ENCODE measurements around the gene VPS26C. TPM values are rescaled to one million over a fixed set of nuclear protein-coding genes. Genes with fewer than 3 reads are reported as not detected.

Gene VPS26C
- total and polyA plus RNA-seq, 10 of the 15 experiments (the other 5 are each of a cell fraction or from before 2014, with no cell fraction given) = 32.5 to 65.1 (median 48.0) TPM

DNA sequence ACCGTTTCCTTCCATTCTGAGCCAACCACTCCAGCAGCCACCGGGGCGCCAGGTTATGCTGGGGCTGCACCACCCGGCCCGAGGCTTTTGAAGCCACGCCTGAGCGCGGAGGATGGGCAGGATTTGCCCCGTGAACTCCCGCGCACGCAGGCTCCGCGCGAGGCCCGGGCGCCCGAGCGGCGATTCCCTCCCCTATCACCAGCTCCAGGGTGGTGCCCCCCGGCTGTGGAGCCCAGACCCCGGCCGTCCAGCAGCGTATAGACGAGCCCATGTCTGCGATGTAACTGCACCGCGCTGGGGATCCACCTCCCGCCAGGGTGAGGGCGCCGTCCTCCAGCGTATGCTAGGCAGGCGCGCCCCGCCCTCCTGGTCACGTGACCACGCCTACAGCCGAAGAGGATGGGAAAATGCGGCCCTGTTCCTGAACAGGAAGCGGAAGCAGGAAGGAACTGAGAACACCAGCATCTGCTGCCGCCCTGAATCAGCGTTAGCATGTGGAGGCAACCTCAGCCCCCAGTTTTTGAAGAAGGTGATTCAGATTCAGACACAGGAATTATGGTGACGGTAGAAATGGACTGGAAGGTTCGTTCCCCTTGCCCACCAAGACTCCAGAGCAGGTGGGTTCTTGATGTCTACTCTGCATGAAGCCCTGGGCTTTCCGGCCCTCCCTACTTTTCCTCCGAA lies 46.0 kb downstream of the VPS26C start (continued):
- TF ChIP-seq MTA2 (IDR thresholded peaks at IDR 0.05; ENCODE audit: low read depth) (no peak), RB1 (IDR thresholded peaks at IDR 0.05; ENCODE audit: borderline replicate concordance) (peak; percentile 74; the same call in 1 of the 2 replicates), MXI1 (IDR thresholded peaks at IDR 0.05; ENCODE audit: low read depth, low read length) (no peak), NFYB (IDR thresholded peaks at IDR 0.05; ENCODE audit: insufficient read depth, low read depth, low read length) (no peak), MYC (IDR thresholded peaks at IDR 0.05; ENCODE audit: insufficient read depth, insufficient read length, insufficient replicate concordance, low read length, severe bottlenecking) (peak; percentile 69), ZNF274 (IDR thresholded peaks at IDR 0.05; ENCODE audit: insufficient read depth, insufficient read length) (no peak), MEF2A (IDR thresholded peaks at IDR 0.05; ENCODE audit: insufficient read depth, low read depth, low read length) (no peak), POU2F2 (IDR thresholded peaks at IDR 0.05; ENCODE audit: borderline replicate concordance, low read depth, low read length) (peak; percentile 65; the same call in 2 of the 3 replicates), TAF1 (IDR thresholded peaks at IDR 0.05; ENCODE audit: borderline replicate concordance, low read depth, low read length) (peak; percentile 63; the same call in 1 of the 2 replicates), MYB (IDR thresholded peaks at IDR 0.05; ENCODE audit: borderline replicate concordance, low read depth, low read length) (no peak), NR2F1 (conservative IDR thresholded peaks at IDR 0.05) (peak; percentile 54), KLF5 (IDR thresholded peaks at IDR 0.05; ENCODE audit: partially characterized antibody) (no peak), ATF7 (IDR thresholded peaks at IDR 0.05; ENCODE audit: low read depth) (peak; percentile 70), BHLHE40 (IDR thresholded peaks at IDR 0.05; ENCODE audit: borderline replicate concordance in 1 of 2, low read depth in 2 of 2, low read length in 1 of 2) (peak; percentile 92 to 99), TCF12 (IDR thresholded peaks at IDR 0.05; ENCODE audit: low read depth, low read length) (peak; percentile 43; the same call in 1 of the 2 replicates), SMAD5 (IDR thresholded peaks at IDR 0.05; ENCODE audit: low read depth) (peak; percentile 42; the same call in 1 of the 2 replicates), EED (IDR thresholded peaks at IDR 0.05; ENCODE audit: low read depth) (peak; percentile 90)
- TF ChIP-seq, protein P1, sequence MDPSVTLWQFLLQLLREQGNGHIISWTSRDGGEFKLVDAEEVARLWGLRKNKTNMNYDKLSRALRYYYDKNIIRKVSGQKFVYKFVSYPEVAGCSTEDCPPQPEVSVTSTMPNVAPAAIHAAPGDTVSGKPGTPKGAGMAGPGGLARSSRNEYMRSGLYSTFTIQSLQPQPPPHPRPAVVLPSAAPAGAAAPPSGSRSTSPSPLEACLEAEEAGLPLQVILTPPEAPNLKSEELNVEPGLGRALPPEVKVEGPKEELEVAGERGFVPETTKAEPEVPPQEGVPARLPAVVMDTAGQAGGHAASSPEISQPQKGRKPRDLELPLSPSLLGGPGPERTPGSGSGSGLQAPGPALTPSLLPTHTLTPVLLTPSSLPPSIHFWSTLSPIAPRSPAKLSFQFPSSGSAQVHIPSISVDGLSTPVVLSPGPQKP (IDR thresholded peaks at IDR 0.05; ENCODE audit: low read depth, low read length) = peak; percentile 68; the same call in 1 of the 2 replicates
- TF ChIP-seq, protein P2, sequence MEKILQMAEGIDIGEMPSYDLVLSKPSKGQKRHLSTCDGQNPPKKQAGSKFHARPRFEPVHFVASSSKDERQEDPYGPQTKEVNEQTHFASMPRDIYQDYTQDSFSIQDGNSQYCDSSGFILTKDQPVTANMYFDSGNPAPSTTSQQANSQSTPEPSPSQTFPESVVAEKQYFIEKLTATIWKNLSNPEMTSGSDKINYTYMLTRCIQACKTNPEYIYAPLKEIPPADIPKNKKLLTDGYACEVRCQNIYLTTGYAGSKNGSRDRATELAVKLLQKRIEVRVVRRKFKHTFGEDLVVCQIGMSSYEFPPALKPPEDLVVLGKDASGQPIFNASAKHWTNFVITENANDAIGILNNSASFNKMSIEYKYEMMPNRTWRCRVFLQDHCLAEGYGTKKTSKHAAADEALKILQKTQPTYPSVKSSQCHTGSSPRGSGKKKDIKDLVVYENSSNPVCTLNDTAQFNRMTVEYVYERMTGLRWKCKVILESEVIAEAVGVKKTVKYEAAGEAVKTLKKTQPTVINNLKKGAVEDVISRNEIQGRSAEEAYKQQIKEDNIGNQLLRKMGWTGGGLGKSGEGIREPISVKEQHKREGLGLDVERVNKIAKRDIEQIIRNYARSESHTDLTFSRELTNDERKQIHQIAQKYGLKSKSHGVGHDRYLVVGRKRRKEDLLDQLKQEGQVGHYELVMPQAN (conservative IDR thresholded peaks at IDR 0.05) = peak; percentile 32; the same call in 1 of the 2 replicates
- TF ChIP-seq, protein P3, sequence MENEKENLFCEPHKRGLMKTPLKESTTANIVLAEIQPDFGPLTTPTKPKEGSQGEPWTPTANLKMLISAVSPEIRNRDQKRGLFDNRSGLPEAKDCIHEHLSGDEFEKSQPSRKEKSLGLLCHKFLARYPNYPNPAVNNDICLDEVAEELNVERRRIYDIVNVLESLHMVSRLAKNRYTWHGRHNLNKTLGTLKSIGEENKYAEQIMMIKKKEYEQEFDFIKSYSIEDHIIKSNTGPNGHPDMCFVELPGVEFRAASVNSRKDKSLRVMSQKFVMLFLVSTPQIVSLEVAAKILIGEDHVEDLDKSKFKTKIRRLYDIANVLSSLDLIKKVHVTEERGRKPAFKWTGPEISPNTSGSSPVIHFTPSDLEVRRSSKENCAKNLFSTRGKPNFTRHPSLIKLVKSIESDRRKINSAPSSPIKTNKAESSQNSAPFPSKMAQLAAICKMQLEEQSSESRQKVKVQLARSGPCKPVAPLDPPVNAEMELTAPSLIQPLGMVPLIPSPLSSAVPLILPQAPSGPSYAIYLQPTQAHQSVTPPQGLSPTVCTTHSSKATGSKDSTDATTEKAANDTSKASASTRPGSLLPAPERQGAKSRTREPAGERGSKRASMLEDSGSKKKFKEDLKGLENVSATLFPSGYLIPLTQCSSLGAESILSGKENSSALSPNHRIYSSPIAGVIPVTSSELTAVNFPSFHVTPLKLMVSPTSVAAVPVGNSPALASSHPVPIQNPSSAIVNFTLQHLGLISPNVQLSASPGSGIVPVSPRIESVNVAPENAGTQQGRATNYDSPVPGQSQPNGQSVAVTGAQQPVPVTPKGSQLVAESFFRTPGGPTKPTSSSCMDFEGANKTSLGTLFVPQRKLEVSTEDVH (IDR thresholded peaks at IDR 0.05; ENCODE audit: low read depth, partially characterized antibody) = peak; percentile 59
- TF ChIP-seq, protein P4, sequence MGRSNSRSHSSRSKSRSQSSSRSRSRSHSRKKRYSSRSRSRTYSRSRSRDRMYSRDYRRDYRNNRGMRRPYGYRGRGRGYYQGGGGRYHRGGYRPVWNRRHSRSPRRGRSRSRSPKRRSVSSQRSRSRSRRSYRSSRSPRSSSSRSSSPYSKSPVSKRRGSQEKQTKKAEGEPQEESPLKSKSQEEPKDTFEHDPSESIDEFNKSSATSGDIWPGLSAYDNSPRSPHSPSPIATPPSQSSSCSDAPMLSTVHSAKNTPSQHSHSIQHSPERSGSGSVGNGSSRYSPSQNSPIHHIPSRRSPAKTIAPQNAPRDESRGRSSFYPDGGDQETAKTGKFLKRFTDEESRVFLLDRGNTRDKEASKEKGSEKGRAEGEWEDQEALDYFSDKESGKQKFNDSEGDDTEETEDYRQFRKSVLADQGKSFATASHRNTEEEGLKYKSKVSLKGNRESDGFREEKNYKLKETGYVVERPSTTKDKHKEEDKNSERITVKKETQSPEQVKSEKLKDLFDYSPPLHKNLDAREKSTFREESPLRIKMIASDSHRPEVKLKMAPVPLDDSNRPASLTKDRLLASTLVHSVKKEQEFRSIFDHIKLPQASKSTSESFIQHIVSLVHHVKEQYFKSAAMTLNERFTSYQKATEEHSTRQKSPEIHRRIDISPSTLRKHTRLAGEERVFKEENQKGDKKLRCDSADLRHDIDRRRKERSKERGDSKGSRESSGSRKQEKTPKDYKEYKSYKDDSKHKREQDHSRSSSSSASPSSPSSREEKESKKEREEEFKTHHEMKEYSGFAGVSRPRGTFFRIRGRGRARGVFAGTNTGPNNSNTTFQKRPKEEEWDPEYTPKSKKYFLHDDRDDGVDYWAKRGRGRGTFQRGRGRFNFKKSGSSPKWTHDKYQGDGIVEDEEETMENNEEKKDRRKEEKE (IDR thresholded peaks at IDR 0.05) = no peak
